ENCODE data around the gene TERB1.

GRCh38 chr16:66846831-66847230, 45.4 kb upstream of the TERB1 start:
- TF ChIP-seq POLR2A (IDR thresholded peaks at IDR 0.05; ENCODE audit: low read length), result no peak
- no peak for TF ChIP-seq GATA1 (IDR thresholded peaks at IDR 0.05; ENCODE audit: low read depth, low read length)
